HEK293 (cell line): Measurements from ENCODE around the gene DCX.

Source experiments
- CTCF ChIA-PET: fragments of 350-600 bp; formaldehyde crosslinking; extraction: SDS; loops from one replicate; lab custom pipeline; 2021; ENCODE audit warnings: antibody characterized with exemption; lab: Yijun Ruan, JAX
- POLR2A ChIA-PET: fragments of 300-600 bp; formaldehyde crosslinking; extraction: SDS; loops from one replicate; lab custom pipeline; 2020; ENCODE audit warnings: antibody characterized with exemption, inconsistent platforms; lab: Yijun Ruan, JAX
- H3K27ac ChIP-seq: fragments of 200-500 bp; sonication (Bioruptor generic); 2 replicates; pipeline ENCODE4 v1.5.1; 2014; ENCODE audit warnings: low read depth, low read length, control low read depth, inconsistent platforms; ENCODE audit errors: extremely low read depth
- H3K36me3 ChIP-seq, 2 experiments: fragments of 200-500 bp in 1 of 2; sonication (Bioruptor generic) in 1 of 2; 1 replicate in 1 of 2; 2 replicates in 1 of 2; pipeline ENCODE4 v1.5.1; 2014 to 2017; ENCODE audit warnings: inconsistent platforms in 2 of 2, low read length in 2 of 2; ENCODE audit not compliant: control insufficient read depth in 2 of 2, insufficient read depth in 1 of 2
- H3K4me1 ChIP-seq: fragments of 200-500 bp; sonication (Bioruptor generic); 2 replicates; pipeline ENCODE4 v1.5.1; 2014; ENCODE audit warnings: mild to moderate bottlenecking, low read length, inconsistent platforms; ENCODE audit not compliant: control insufficient read depth, insufficient read depth
- H3K4me3 ChIP-seq: 2 replicates; pipeline ENCODE4 v1.5.1; 2011; ENCODE audit warnings: low read depth, mild to moderate bottlenecking, control low read depth, low read length, moderate library complexity
- H3K9me3 ChIP-seq: fragments of 200-500 bp; sonication (Bioruptor generic); 2 replicates; pipeline ENCODE4 v1.5.1; 2014; ENCODE audit warnings: low read depth, low read length, inconsistent platforms; ENCODE audit not compliant: control insufficient read depth, insufficient read depth
- CTCF ChIP-seq: fragments of 450-650 bp; formaldehyde crosslinking; IDR thresholded peaks from 2 replicates; pipeline ENCODE4 v1.5.1; 2016; ENCODE audit warnings: missing biosample characterization, missing genetic modification characterization
- GLIS1 ChIP-seq: fragments of 450-650 bp; formaldehyde crosslinking; IDR thresholded peaks from 2 replicates; pipeline ENCODE4 v1.5.1; 2016; ENCODE audit warnings: missing biosample characterization, missing genetic modification characterization
- INSM2 ChIP-seq: fragments of 450-650 bp; formaldehyde crosslinking; IDR thresholded peaks from 2 replicates; pipeline ENCODE4 v1.5.1; 2016; ENCODE audit warnings: missing biosample characterization, missing genetic modification characterization
- KLF7 ChIP-seq: fragments of 450-650 bp; formaldehyde crosslinking; IDR thresholded peaks from 2 replicates; pipeline ENCODE4 v1.5.1; 2016; ENCODE audit warnings: missing biosample characterization, missing genetic modification characterization, borderline replicate concordance
- ZBTB11 ChIP-seq: fragments of 450-650 bp; formaldehyde crosslinking; conservative IDR thresholded peaks from 2 replicates; pipeline ENCODE4 v1.5.1; 2016; ENCODE audit warnings: low read depth, missing biosample characterization, missing genetic modification characterization
- ZFHX2 ChIP-seq: fragments of 450-650 bp; formaldehyde crosslinking; conservative IDR thresholded peaks from 2 replicates; pipeline ENCODE4 v1.5.1; 2016; ENCODE audit warnings: missing biosample characterization, missing genetic modification characterization
- ZFP69B ChIP-seq: fragments of 450-650 bp; formaldehyde crosslinking; IDR thresholded peaks from 2 replicates; pipeline ENCODE4 v1.5.1; 2016; ENCODE audit warnings: missing biosample characterization, missing genetic modification characterization
- ZNF112 ChIP-seq: fragments of 450-650 bp; formaldehyde crosslinking; IDR thresholded peaks from 2 replicates; pipeline ENCODE4 v1.5.0; 2017; ENCODE audit warnings: missing biosample characterization, missing genetic modification characterization
- ZNF140 ChIP-seq: fragments of 450-650 bp; formaldehyde crosslinking; IDR thresholded peaks from 2 replicates; pipeline ENCODE4 v1.5.1; 2016; ENCODE audit warnings: missing biosample characterization, missing genetic modification characterization
- ZNF155 ChIP-seq: fragments of 450-650 bp; formaldehyde crosslinking; IDR thresholded peaks from 2 replicates; pipeline ENCODE4 v1.5.1; 2016; ENCODE audit warnings: missing biosample characterization, missing genetic modification characterization
- ZNF302 ChIP-seq: fragments of 450-650 bp; formaldehyde crosslinking; IDR thresholded peaks from 2 replicates; pipeline ENCODE4 v1.5.1; 2016; ENCODE audit warnings: missing biosample characterization, missing genetic modification characterization, low read depth
- ZNF311 ChIP-seq: fragments of 450-650 bp; formaldehyde crosslinking; IDR thresholded peaks from 2 replicates; pipeline ENCODE4 v1.5.1; 2017; ENCODE audit warnings: missing biosample characterization, missing genetic modification characterization, borderline replicate concordance
- ZNF394 ChIP-seq: fragments of 450-650 bp; formaldehyde crosslinking; IDR thresholded peaks from 2 replicates; pipeline ENCODE4 v1.5.1; 2016; ENCODE audit warnings: missing biosample characterization, missing genetic modification characterization, mild to moderate bottlenecking, moderate library complexity, borderline replicate concordance
- ZNF404 ChIP-seq: fragments of 450-650 bp; formaldehyde crosslinking; IDR thresholded peaks from 2 replicates; pipeline ENCODE4 v1.5.1; 2017; ENCODE audit warnings: missing biosample characterization, missing genetic modification characterization
- ZNF433 ChIP-seq: fragments of 450-650 bp; formaldehyde crosslinking; IDR thresholded peaks from 2 replicates; pipeline ENCODE4 v1.5.1; 2016; ENCODE audit warnings: missing biosample characterization, missing genetic modification characterization, low read depth
- ZNF473 ChIP-seq: fragments of 450-650 bp; formaldehyde crosslinking; IDR thresholded peaks from 2 replicates; pipeline ENCODE4 v1.5.1; 2017; ENCODE audit warnings: missing biosample characterization, missing genetic modification characterization
- ZNF510 ChIP-seq: fragments of 450-650 bp; formaldehyde crosslinking; IDR thresholded peaks from 2 replicates; pipeline ENCODE4 v1.5.1; 2018; ENCODE audit warnings: mild to moderate bottlenecking, missing genetic modification characterization, missing biosample characterization; ENCODE audit not compliant: insufficient replicate concordance
- ZNF701 ChIP-seq: fragments of 450-650 bp; formaldehyde crosslinking; IDR thresholded peaks from 2 replicates; pipeline ENCODE4 v1.5.1; 2016; ENCODE audit warnings: missing biosample characterization, missing genetic modification characterization
- ZNF707 ChIP-seq: fragments of 450-650 bp; formaldehyde crosslinking; IDR thresholded peaks from 2 replicates; pipeline ENCODE4 v1.5.1; 2016; ENCODE audit warnings: missing biosample characterization, missing genetic modification characterization
- TF ChIP-seq, protein P1 (sequence below): fragments of 450-650 bp; formaldehyde crosslinking; IDR thresholded peaks from 2 replicates; pipeline ENCODE4 v1.5.1; 2016; ENCODE audit warnings: missing biosample characterization, missing genetic modification characterization, low read depth

DCX gene

DNA sequence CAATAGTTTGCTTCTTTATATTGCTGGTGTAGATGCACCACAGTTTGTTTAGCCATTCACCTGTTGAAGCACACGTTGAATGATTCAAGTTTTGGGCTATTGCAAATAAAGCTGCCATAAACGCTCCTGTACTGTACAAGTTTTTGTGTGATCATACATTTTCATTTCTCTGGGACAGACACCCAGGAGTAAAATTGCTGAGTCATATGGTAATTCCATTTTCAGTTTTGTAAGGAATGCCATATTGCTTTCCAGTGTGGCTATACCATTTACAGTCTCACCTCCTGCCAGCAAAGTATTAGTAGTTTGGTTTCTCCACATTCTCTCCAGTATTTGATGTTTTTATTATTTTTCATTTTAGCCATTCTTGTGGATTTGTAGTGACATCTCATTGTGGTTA lies 109.7 kb downstream of the DCX start (continued):
- TF ChIP-seq, protein P1, sequence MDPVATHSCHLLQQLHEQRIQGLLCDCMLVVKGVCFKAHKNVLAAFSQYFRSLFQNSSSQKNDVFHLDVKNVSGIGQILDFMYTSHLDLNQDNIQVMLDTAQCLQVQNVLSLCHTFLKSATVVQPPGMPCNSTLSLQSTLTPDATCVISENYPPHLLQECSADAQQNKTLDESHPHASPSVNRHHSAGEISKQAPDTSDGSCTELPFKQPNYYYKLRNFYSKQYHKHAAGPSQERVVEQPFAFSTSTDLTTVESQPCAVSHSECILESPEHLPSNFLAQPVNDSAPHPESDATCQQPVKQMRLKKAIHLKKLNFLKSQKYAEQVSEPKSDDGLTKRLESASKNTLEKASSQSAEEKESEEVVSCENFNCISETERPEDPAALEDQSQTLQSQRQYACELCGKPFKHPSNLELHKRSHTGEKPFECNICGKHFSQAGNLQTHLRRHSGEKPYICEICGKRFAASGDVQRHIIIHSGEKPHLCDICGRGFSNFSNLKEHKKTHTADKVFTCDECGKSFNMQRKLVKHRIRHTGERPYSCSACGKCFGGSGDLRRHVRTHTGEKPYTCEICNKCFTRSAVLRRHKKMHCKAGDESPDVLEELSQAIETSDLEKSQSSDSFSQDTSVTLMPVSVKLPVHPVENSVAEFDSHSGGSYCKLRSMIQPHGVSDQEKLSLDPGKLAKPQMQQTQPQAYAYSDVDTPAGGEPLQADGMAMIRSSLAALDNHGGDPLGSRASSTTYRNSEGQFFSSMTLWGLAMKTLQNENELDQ (tag by site-specific recombination), result no peak
- TF ChIP-seq ZNF433 (tag by site-specific recombination) (no peak), ZFP69B (tag by site-specific recombination) (no peak), ZNF155 (no peak)

- CTCF ChIA-PET, result interaction anchor here (0.7 kb wide), 1 partner anchor 168 kb away, joined by 3 read pairs; no protein-coding TSS in a partner anchor
- TF ChIP-seq ZNF112 (no peak), ZNF433 (tag by site-specific recombination) (no peak), ZNF140 (no peak), ZNF473 (no peak), CTCF (tag by site-specific recombination) (no peak), ZNF510 (tag by site-specific recombination) (no peak), ZNF404 (tag by site-specific recombination) (no peak), ZNF302 (no peak), INSM2 (tag by site-specific recombination) (no peak), KLF7 (tag by site-specific recombination) (no peak), GLIS1 (no peak), ZNF311 (tag by site-specific recombination) (no peak), ZNF394 (no peak), ZFHX2 (no peak), ZBTB11 (tag by site-specific recombination) (no peak), ZNF701 (tag by site-specific recombination) (no peak), ZNF707 (tag by site-specific recombination) (no peak)
- TF ChIP-seq, protein P1 (tag by site-specific recombination), result no peak
- H3K9me3 ChIP-seq, result no peaks in the 10 kb centered on the region
- POLR2A ChIA-PET, result no interaction called here
- H3K4me1 ChIP-seq, result no peaks in the 10 kb centered on the region
- H3K4me3 ChIP-seq, result no peak overlapping the region
- H3K27ac ChIP-seq, result no peak overlapping the region
- no peaks in the 10 kb centered on the region for H3K36me3 ChIP-seq
Measured at GRCh38 chrX:111288841-111289240, 123.2 kb downstream of the DCX start.
